Measurements from ENCODE around the gene IGSF9.

DNA sequence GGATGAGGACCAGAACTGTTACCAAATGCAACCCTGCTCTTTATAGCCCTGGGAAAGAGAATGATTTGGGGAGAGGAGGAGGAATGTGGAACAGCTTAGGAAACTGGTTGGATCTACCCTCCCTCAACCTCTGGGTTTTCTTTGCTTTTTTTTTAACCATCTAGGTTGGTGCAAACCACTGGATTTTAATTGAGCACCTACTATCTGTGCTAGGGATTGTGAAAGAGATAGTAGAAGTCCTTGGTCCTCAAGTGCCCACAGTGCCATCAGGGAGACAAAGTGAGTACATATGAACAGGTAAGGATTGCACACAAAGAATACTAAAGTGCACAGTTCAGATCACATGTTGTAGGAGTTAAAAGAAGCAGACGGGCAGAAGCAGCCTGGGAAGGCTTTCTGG lies 24.8 kb downstream of the IGSF9 start:
- TF ChIP-seq, protein P1, sequence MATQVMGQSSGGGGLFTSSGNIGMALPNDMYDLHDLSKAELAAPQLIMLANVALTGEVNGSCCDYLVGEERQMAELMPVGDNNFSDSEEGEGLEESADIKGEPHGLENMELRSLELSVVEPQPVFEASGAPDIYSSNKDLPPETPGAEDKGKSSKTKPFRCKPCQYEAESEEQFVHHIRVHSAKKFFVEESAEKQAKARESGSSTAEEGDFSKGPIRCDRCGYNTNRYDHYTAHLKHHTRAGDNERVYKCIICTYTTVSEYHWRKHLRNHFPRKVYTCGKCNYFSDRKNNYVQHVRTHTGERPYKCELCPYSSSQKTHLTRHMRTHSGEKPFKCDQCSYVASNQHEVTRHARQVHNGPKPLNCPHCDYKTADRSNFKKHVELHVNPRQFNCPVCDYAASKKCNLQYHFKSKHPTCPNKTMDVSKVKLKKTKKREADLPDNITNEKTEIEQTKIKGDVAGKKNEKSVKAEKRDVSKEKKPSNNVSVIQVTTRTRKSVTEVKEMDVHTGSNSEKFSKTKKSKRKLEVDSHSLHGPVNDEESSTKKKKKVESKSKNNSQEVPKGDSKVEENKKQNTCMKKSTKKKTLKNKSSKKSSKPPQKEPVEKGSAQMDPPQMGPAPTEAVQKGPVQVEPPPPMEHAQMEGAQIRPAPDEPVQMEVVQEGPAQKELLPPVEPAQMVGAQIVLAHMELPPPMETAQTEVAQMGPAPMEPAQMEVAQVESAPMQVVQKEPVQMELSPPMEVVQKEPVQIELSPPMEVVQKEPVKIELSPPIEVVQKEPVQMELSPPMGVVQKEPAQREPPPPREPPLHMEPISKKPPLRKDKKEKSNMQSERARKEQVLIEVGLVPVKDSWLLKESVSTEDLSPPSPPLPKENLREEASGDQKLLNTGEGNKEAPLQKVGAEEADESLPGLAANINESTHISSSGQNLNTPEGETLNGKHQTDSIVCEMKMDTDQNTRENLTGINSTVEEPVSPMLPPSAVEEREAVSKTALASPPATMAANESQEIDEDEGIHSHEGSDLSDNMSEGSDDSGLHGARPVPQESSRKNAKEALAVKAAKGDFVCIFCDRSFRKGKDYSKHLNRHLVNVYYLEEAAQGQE (IDR thresholded peaks at IDR 0.05): no peak
- TF ChIP-seq, protein P2, sequence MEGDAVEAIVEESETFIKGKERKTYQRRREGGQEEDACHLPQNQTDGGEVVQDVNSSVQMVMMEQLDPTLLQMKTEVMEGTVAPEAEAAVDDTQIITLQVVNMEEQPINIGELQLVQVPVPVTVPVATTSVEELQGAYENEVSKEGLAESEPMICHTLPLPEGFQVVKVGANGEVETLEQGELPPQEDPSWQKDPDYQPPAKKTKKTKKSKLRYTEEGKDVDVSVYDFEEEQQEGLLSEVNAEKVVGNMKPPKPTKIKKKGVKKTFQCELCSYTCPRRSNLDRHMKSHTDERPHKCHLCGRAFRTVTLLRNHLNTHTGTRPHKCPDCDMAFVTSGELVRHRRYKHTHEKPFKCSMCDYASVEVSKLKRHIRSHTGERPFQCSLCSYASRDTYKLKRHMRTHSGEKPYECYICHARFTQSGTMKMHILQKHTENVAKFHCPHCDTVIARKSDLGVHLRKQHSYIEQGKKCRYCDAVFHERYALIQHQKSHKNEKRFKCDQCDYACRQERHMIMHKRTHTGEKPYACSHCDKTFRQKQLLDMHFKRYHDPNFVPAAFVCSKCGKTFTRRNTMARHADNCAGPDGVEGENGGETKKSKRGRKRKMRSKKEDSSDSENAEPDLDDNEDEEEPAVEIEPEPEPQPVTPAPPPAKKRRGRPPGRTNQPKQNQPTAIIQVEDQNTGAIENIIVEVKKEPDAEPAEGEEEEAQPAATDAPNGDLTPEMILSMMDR (IDR thresholded peaks at IDR 0.05; ENCODE audit: low read depth, low read length, missing input control): no peak
- TF ChIP-seq, protein P3, sequence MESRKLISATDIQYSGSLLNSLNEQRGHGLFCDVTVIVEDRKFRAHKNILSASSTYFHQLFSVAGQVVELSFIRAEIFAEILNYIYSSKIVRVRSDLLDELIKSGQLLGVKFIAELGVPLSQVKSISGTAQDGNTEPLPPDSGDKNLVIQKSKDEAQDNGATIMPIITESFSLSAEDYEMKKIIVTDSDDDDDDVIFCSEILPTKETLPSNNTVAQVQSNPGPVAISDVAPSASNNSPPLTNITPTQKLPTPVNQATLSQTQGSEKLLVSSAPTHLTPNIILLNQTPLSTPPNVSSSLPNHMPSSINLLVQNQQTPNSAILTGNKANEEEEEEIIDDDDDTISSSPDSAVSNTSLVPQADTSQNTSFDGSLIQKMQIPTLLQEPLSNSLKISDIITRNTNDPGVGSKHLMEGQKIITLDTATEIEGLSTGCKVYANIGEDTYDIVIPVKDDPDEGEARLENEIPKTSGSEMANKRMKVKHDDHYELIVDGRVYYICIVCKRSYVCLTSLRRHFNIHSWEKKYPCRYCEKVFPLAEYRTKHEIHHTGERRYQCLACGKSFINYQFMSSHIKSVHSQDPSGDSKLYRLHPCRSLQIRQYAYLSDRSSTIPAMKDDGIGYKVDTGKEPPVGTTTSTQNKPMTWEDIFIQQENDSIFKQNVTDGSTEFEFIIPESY (IDR thresholded peaks at IDR 0.05): no peak
- TF ChIP-seq FOXA1 (IDR thresholded peaks at IDR 0.05): no peak
